GM19193 (cell line): ENCODE measurements around the gene TCF12.

ENCODE experiments used
- POLR2A ChIP-seq: IDR thresholded peaks from 4 replicates; pipeline ENCODE4 v1.6.1; 2011; ENCODE audit not compliant: insufficient read depth, insufficient read length; ENCODE audit errors: extremely low read depth

The TCF12 gene

GRCh38 chr15:57031082-57031481 is 112.6 kb downstream of the TCF12 start:
- no peak for TF ChIP-seq POLR2A

- TF ChIP-seq POLR2A = no peak
These were observed 113.2 kb downstream of the TCF12 start for GRCh38 chr15:57031605-57032004.

- TF ChIP-seq POLR2A = no peak
These were observed 113.9 kb downstream of the TCF12 start for GRCh38 chr15:57032338-57032737.

DNA sequence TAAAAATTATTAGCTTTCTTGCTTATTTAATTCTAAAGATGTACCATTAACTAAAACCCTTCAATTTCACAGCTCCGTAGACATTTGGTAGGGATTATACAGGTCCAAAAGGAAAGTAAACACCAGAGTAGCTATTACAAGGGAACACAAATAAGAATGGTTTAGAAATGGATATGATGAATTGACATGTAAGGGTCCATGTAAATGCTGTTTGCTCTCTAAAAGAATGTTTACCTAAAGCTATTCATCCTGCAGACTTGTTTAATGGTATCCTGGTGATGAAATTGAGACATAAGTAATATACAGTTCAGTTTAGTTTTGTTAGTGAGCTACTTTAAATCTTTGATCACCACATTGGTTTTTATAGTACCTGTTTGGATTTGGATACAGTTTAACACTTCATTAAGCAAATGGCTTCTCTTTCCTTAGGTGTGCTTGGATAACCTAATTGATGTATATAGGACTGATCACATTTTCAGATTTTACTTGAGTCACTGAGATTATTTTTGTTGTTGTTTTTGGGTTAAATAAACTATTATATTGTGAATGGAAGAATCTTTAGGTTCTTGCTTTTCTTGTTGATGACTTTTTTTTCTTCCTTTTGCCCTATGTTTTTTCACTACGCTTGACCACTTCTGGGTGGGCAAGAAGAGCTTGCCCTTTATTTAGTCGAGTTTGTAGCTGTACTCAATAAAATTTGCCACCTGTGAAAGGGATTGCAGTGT is 115.4 kb downstream of the TCF12 start:
- TF ChIP-seq POLR2A = no peak

DNA sequence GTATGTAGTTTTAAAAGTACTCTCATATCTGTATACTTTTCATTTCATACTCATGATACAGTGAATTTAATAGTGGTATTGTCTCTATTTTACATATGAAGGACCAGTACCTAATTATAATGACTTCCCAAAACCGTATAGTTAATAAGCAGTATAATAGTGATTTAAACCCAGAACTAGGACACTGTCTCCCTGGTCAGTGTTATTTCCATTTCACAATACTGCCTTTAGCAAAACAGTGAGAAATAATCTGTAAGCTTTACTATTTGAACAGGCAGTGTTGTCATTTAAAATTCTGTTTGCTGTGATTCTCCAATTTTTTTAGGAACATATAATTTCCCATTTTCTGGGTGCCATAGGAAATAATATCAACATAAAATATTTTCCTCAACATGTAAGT is 116.2 kb downstream of the TCF12 start:
- no peak for TF ChIP-seq POLR2A

GRCh38 chr15:57035664-57036063 is 117.2 kb downstream of the TCF12 start:
- TF ChIP-seq POLR2A = no peak

DNA sequence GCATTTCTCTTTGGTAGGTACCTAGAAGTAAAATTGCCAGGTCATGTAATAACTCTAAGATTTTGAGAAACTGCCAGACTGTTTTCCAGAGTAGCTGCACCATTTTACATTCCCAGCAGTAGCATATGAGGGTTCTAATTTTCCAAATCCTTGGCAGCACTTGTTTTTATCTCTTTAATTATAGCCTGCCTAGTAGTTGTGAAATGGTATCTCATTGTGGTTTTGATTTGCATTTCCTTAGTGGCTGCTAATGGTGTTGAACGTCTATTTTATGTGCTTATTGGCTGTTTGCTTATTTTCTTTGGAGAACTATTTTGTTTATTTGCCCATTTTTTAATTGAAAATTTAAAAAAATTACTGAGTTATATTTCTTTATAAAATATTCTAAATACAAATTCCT is 117.9 kb downstream of the TCF12 start:
- no peak for TF ChIP-seq POLR2A

DNA sequence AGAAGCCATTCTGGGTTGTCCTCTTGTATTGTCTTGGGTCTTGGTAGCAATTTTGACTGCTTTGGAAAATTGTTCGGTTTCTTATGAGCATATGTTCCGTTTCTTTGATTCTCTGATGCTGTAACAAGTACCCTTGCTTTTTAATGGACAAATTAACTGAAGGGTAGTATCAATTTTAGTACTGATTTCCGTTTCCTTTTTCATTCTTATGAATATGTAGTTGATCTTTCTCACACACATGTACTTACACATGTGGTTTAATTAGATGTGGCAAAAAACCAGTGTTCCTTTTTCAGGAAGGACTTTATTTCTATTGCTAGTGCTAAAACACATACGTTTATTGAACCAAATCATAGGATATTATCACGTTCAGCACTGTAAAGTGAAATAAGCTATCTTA is 119.1 kb downstream of the TCF12 start:
- TF ChIP-seq POLR2A = no peak

DNA sequence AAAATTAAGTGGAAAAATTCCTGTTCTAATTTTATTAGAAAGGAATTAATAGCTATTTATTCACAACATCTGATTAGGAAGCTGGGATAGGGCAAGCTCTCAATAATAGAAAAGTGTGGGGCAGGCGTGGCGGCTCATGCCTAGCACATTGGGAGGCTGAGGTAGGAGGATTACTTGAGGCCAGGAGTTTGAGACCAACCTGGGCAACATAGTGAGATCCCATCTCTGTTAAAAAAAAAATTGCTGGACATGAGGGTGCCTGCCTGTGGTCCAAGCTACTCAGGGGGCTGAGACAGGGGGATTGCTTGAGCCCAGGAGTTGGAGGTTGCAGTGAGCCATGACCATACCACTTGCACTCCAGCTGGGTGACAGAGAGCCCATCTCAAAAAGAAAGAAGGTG is 119.6 kb downstream of the TCF12 start:
- no peak for TF ChIP-seq POLR2A

GRCh38 chr15:57038496-57038895 is 120.1 kb downstream of the TCF12 start:
- TF ChIP-seq POLR2A = no peak

DNA sequence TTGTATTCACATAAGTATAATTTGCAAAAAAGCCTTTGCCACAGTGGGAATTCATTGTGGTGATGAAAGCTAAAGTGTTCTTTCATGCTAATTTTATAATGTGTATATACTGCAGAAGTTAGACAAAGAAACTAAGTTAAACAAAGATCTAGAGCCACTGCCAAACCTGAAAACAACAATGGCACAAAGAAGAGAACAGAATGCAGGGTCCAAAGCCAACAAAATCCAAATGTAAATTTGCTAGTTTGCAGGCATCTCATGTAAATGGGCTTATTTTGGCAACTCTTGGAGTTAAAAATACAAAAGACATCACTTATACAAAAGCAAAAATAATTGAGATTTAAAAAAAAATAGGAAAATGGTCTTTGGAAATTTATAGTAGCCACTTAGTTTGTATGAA is 123.0 kb downstream of the TCF12 start:
- TF ChIP-seq POLR2A = no peak

DNA sequence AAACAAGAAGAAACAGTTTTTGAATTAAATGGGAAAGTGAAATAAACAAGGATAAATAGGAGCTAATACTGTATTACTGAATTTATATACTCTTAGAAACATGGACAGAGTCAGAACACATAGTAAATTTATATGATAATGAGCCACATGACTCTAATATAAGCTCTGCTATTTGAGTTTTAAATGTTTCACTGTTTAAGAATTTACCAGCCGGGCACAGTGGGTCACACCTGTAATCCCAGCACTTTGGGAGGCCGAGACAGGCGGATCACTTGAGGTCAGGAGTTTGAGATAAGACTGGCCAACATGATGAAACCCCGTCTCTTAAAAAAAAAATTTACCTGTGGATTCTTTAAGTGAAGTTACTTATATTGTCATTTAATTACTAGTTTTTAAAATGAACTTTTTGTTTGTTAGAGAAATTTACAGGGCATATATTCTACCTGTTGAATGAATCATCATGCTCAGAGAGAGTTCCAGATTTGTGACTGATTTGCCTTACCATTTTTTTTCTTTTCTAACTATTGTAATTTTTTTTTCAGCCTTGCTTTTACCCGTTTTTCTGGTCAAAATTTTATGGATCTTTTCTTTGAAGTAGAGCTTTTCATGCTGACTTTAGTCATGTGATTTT is 125.7 kb downstream of the TCF12 start:
- TF ChIP-seq POLR2A = no peak

DNA sequence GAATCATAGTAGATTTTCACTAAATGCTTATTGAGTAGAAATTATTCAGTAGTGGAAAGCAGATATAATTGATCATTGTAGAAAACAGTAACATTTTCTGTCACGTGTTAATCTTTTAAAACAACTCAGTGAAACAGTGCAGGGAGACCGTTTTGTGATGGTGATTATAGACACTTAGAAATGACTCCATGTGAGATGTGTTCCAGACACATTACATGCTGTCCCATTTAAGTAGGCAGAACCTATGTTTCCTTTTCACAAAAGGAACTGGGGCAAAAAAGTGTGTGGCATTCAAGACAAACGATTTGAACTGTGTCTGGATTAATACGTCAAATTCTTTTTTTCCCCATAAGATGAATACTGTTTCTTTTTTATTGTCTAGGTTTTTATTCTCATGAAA is 126.5 kb downstream of the TCF12 start:
- TF ChIP-seq POLR2A = no peak

- no peak for TF ChIP-seq POLR2A
These were observed 127.4 kb downstream of the TCF12 start for GRCh38 chr15:57045741-57046382.

- no peak for TF ChIP-seq POLR2A
These were observed 130.6 kb downstream of the TCF12 start for GRCh38 chr15:57048930-57049549.

DNA sequence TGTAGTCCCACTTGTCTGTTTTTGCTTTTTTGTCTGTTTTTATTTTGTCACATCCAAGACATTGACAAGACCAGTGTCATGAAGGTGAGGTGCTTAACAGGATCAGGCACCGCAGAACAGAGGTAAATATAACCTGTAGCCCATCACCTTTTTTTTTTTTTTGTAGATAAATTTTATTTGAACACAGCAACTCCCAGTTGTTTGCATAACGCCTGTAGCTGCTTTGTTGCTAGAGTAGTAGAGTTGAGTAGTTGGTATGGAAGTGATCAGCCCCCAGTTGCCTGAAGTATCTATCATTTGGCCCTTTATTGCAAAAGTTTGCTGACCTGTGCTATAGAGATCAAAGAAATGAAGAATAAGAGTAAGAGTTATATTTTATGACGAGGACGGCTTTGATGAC is 135.0 kb downstream of the TCF12 start:
- TF ChIP-seq POLR2A = no peak
